Stomach (tissue), 9 donors: Measurements from ENCODE around the gene RGS7. TPM values are rescaled to one million over a fixed set of nuclear protein-coding genes. Genes with fewer than 3 reads are reported as not detected.
A peak's percentile ranks its signal among the peaks of the same experiment; 100 is the strongest.

ENCODE experiments used
- DNase-seq, 2 donors: peaks; one replicate each; pipeline versions ENCODE4 v3.0.0 to v3.0.0-alpha.2; 2013 to 2019
- H3K27ac ChIP-seq, 5 donors: fragments of 200-600 bp in 4 of 5; sonication (generic) in 4 of 5; one replicate each; pipeline ENCODE4 v1.5.1; 2013 to 2019; ENCODE audit warnings: mild to moderate bottlenecking in 1 of 5, moderate library complexity in 1 of 5
- H3K27me3 ChIP-seq, 3 donors: fragments of 200-600 bp; sonication (generic); one replicate each; pipeline ENCODE4 v1.5.1; 2017 to 2019; ENCODE audit warnings: mixed run types in 1 of 3
- H3K36me3 ChIP-seq, 4 donors: fragments of 200-600 bp; sonication (generic); 1 replicate in 3 of 4; 2 replicates in 1 of 4; pipeline ENCODE4 v1.5.1; 2016 to 2019
- H3K4me1 ChIP-seq, 4 donors: fragments of 200-600 bp; sonication (generic); one replicate each; pipeline ENCODE4 v1.5.1; 2016 to 2019
- H3K4me3 ChIP-seq, 4 donors: fragments of 200-600 bp; sonication (generic) in 3 of 4; one replicate each; pipeline ENCODE4 v1.5.1; 2016 to 2019; ENCODE audit warnings: mild to moderate bottlenecking in 1 of 4
- H3K9me3 ChIP-seq, 4 donors: fragments of 200-600 bp; sonication (generic); one replicate each; pipeline ENCODE4 v1.5.1; 2016 to 2019
- CTCF ChIP-seq, 7 experiments: fragments of 450-650 bp in 4 of 7; fragments of 200-600 bp in 3 of 7; sonication (generic) in 3 of 7; IDR thresholded peaks; one replicate each; pipeline ENCODE4 v1.5.1; 2016 to 2019; ENCODE audit warnings: antibody characterized with exemption in 7 of 7, control low read depth in 2 of 7, mild to moderate bottlenecking in 1 of 7
- EP300 ChIP-seq: sonication (generic); formaldehyde crosslinking; IDR thresholded peaks from one replicate; pipeline ENCODE4 v1.6.1; 2017; ENCODE audit warnings: antibody characterized with exemption
- POLR2A ChIP-seq, 4 donors: fragments of 450-650 bp; IDR thresholded peaks; one replicate each; pipeline ENCODE4 v1.6.1; 2016; ENCODE audit warnings: antibody characterized with exemption in 4 of 4, control low read depth in 2 of 4, mild to moderate bottlenecking in 1 of 4, moderate library complexity in 1 of 4
- POLR2AphosphoS5 ChIP-seq, 3 donors: sonication (generic); formaldehyde crosslinking; IDR thresholded peaks; one replicate each; pipeline ENCODE4 v1.6.1; 2016; ENCODE audit warnings: antibody characterized with exemption in 3 of 3
- WGBS, 5 donors: extraction: QIAGEN DNeasy Blood & Tissue Kit in 3 of 5; methylation state at CpG; one replicate each; pipeline versions ENCODE4 v1.1.5 to v1.1.7; 2013 to 2018; 5-methylcytosine and 5-hydroxymethylcytosine counted together
- intact Hi-C: fragments of 100-400 bp; cut with DNase I; formaldehyde crosslinking; loops from one replicate; pipeline ENCODE4 v1.15.1; 2023; ENCODE audit warnings: low total_unique reads
- polyA plus RNA-seq, 3 donors: library from polyadenylated mRNA; stranded (reverse); fragments of 200-250 nt; gene quantifications; one replicate each; pipeline ENCODE4 v1.2.3, GENCODE V29; 2013
- total RNA-seq, 5 donors: library from RNA; depleted of rRNA; stranded (reverse); fragments of >200 nt; gene quantifications; one replicate each; pipeline versions ENCODE4 v1.1.0 to v1.2.3, GENCODE V29; 2014 to 2016
- donor health status: healthy with polysubstance abuse.
- donor health status: Bipolar disorder and iron deficiency.
- donor health status: healthy.

Gene RGS7
- total and polyA plus RNA-seq, 8 donors, result 0.23 to 2.9 (median 1.9) TPM; not detected in 2

- peak in 1 of 2 donors; percentile 14 for DNase-seq
- Histone ChIP-seq H3K27me3 (no peaks in the 10 kb centered on the region), H3K27ac (no peak overlapping the region), H3K4me1 (no peaks in the 10 kb centered on the region), H3K36me3 (no peaks in the 10 kb centered on the region), H3K9me3 (no peaks in the 10 kb centered on the region), H3K4me3 (no peak overlapping the region)
- 61 to 71% (median 70%) methylated on average over 11 of the region's 11 CpGs for WGBS, 5 donors
- intact Hi-C loops, result no loop called here
- TF ChIP-seq POLR2AphosphoS5 (IDR thresholded peaks at IDR 0.05) (no peak), EP300 (no peak), CTCF (IDR thresholded peaks at IDR 0.05) (no peak), POLR2A (IDR thresholded peaks at IDR 0.05) (no peak)
These were observed 279.4 kb downstream of the RGS7 start for GRCh38 chr1:241077386-241078147.

GRCh38 chr1:241074507-241074906 is 282.5 kb downstream of the RGS7 start:
- Histone ChIP-seq H3K4me3 (no peak overlapping the region), H3K4me1 (no peaks in the 10 kb centered on the region), H3K27me3 (no peaks in the 10 kb centered on the region), H3K36me3 (no peaks in the 10 kb centered on the region), H3K27ac (no peak overlapping the region), H3K9me3 (no peaks in the 10 kb centered on the region)
- no peak for DNase-seq
- 46 to 67% (median 66%) methylated on average over 6 of the region's 6 CpGs for WGBS, 5 donors
- no peak for TF ChIP-seq POLR2AphosphoS5 (IDR thresholded peaks at IDR 0.05)
- TF ChIP-seq POLR2A (IDR thresholded peaks at IDR 0.05), result no peak
- TF ChIP-seq EP300, result no peak
- no peak for TF ChIP-seq CTCF (IDR thresholded peaks at IDR 0.05)
- intact Hi-C loops, result no loop called here

- Histone ChIP-seq H3K9me3 (no peaks in the 10 kb centered on the region), H3K4me3 (no peak overlapping the region), H3K36me3 (no peaks in the 10 kb centered on the region), H3K27me3 (no peaks in the 10 kb centered on the region), H3K4me1 (no peaks in the 10 kb centered on the region), H3K27ac (no peak overlapping the region)
- 58 to 86% (median 76%) methylated on average over 2 of the region's 2 CpGs for WGBS, 5 donors
- TF ChIP-seq POLR2A (IDR thresholded peaks at IDR 0.05) (no peak), CTCF (IDR thresholded peaks at IDR 0.05) (no peak), EP300 (no peak), POLR2AphosphoS5 (IDR thresholded peaks at IDR 0.05) (no peak)
- DNase-seq, result no peak
- intact Hi-C loops, result no loop called here
These were observed 288.6 kb downstream of the RGS7 start for GRCh38 chr1:241068359-241068758.

GRCh38 chr1:241063276-241063675 is 293.7 kb downstream of the RGS7 start:
- Histone ChIP-seq H3K27ac (no peak overlapping the region), H3K4me1 (no peaks in the 10 kb centered on the region), H3K4me3 (no peak overlapping the region), H3K36me3 (no peaks in the 10 kb centered on the region), H3K27me3 (no peaks in the 10 kb centered on the region), H3K9me3 (no peaks in the 10 kb centered on the region)
- 72 to 87% (median 82%) methylated on average over 5 of the region's 5 CpGs for WGBS, 5 donors
- no peak for DNase-seq
- intact Hi-C loops, result no loop called here
- TF ChIP-seq POLR2AphosphoS5 (IDR thresholded peaks at IDR 0.05) (no peak), CTCF (IDR thresholded peaks at IDR 0.05) (no peak), EP300 (no peak), POLR2A (IDR thresholded peaks at IDR 0.05) (no peak)
